Middle frontal gyrus (tissue), 1 donor: Measurements from ENCODE around the gene NOD2.

Source experiments
- DNase-seq: peaks from one replicate; pipeline ENCODE4 v3.0.0-alpha.2; 2015; ENCODE audit warnings: low spot score; ENCODE audit errors: extremely low spot score

Gene NOD2

GRCh38 chr16:50741781-50742575 is 48.6 kb downstream of the NOD2 start, which contains the start of gene CYLD:
TSS of gene CYLD (plus strand) at chr16:50742086. CDS start at chr16:50749699, 7,613 bp downstream.
- peak; percentile 99 for DNase-seq

- DNase-seq, result no peak
These were observed 49.3 kb downstream of the NOD2 start for GRCh38 chr16:50742576-50743200.

GRCh38 chr16:50743581-50744225 is 50.3 kb downstream of the NOD2 start:
- no peak for DNase-seq

- DNase-seq, result no peak
These were observed 51.5 kb downstream of the NOD2 start for GRCh38 chr16:50744881-50745280.

GRCh38 chr16:50745940-50746339 is 52.5 kb downstream of the NOD2 start:
- DNase-seq, result no peak

- DNase-seq, result peak; percentile 4
These were observed 54.0 kb downstream of the NOD2 start for GRCh38 chr16:50747207-50747956.

GRCh38 chr16:50751528-50751927 is 58.1 kb downstream of the NOD2 start:
- DNase-seq, result no peak

GRCh38 chr16:50752471-50753235 is 59.2 kb downstream of the NOD2 start:
- no peak for DNase-seq

- no peak for DNase-seq
These were observed 63.1 kb downstream of the NOD2 start for GRCh38 chr16:50756473-50756872.

- no peak for DNase-seq
These were observed 67.9 kb downstream of the NOD2 start for GRCh38 chr16:50761267-50761666.

GRCh38 chr16:50762241-50762640 is 68.8 kb downstream of the NOD2 start:
- DNase-seq, result no peak

GRCh38 chr16:50763211-50763610 is 69.8 kb downstream of the NOD2 start:
- DNase-seq, result no peak

GRCh38 chr16:50765260-50765659 is 71.9 kb downstream of the NOD2 start:
- DNase-seq, result no peak

- no peak for DNase-seq
These were observed 72.5 kb downstream of the NOD2 start for GRCh38 chr16:50765861-50766260.

- DNase-seq, result no peak
These were observed 73.8 kb downstream of the NOD2 start for GRCh38 chr16:50767197-50767596.

- no peak for DNase-seq
These were observed 78.0 kb downstream of the NOD2 start for GRCh38 chr16:50771366-50771765.

- no peak for DNase-seq
These were observed 81.0 kb downstream of the NOD2 start for GRCh38 chr16:50774405-50774804.

GRCh38 chr16:50774960-50775359 is 81.6 kb downstream of the NOD2 start:
- no peak for DNase-seq

GRCh38 chr16:50776037-50776436 is 82.6 kb downstream of the NOD2 start:
- no peak for DNase-seq

GRCh38 chr16:50778284-50779163 is 85.1 kb downstream of the NOD2 start:
- no peak for DNase-seq
